ENCODE measurements around the gene CD79B.

- TF ChIP-seq GATA2 (IDR thresholded peaks at IDR 0.05; ENCODE audit: low read depth, low read length), result no peak
- no peak for TF ChIP-seq GATA3 (IDR thresholded peaks at IDR 0.05; ENCODE audit: low read depth, low read length)
Observed at GRCh38 chr17:63969278-63969677, 37.1 kb upstream of the CD79B start.

All from SH-SY5Y (cell line).